NCI-H446 (cell line): ENCODE measurements around the gene GSTM4.

ENCODE experiments used
- DNase-seq, 2 experiments: peaks; one replicate each; lab custom pipeline; 2025; lab: John Stamatoyannopoulos, UW

GSTM4 gene

DNA sequence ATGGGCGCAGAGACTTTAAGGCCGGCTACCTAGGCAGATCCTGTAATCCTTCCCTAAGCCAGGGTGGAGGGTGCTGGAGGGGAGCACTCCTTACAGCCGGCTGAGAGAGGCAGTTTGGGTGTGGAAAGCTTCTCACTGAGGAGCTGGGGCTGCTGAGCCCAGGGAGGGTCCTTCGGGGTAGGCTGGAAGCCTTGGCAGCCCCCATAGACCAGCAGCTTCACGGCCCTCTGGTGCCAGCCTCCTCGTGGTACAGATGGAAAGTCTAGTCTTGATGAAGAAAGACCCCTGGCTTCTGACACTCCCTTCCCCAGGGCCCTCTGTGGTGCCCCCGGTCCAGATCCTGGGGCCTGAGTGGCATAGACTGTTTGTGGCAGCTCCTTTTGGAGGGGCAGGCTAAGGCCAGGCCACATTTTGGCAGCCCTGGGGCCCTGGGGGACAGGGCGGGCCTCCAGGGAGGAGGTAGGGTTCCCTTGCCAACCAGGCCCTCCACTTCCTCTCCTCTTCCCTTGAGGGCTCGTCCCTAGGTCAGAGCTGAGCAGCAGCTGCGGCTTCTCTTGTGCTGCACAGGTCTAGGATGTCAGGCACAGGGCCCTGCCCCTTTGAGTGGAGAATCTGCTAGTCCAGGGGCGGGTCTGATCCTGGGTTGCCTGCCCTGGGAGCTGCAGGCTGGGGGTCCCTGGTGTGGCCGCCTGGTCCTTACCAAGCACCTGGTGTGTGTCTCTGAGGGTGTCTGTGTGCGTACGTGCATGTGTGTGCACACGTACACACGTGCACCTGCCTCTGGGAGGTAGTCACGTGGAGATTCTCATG, 31.5 kb upstream of the GSTM4 start:
- no peak for DNase-seq

DNA sequence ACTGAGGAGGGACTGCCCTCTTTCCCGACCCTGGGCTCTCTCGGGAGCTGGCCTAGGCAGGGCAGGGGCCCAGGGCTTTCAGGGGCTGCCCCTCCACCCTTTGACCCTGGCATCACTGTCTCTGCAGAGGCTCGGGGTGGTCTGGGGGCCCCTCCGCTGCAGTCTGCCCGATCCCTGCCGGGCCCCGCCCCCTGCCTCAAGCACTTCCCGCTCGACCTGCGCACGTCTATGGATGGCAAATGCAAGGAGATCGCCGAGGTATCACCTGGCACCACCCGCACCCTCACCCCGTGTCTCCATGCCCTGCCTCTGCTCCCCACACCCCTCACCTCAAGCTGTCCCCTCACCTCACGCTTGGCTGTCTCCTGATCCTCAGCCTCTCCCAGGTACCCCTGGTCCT, 30.7 kb upstream of the GSTM4 start:
- DNase-seq = no peak

DNA sequence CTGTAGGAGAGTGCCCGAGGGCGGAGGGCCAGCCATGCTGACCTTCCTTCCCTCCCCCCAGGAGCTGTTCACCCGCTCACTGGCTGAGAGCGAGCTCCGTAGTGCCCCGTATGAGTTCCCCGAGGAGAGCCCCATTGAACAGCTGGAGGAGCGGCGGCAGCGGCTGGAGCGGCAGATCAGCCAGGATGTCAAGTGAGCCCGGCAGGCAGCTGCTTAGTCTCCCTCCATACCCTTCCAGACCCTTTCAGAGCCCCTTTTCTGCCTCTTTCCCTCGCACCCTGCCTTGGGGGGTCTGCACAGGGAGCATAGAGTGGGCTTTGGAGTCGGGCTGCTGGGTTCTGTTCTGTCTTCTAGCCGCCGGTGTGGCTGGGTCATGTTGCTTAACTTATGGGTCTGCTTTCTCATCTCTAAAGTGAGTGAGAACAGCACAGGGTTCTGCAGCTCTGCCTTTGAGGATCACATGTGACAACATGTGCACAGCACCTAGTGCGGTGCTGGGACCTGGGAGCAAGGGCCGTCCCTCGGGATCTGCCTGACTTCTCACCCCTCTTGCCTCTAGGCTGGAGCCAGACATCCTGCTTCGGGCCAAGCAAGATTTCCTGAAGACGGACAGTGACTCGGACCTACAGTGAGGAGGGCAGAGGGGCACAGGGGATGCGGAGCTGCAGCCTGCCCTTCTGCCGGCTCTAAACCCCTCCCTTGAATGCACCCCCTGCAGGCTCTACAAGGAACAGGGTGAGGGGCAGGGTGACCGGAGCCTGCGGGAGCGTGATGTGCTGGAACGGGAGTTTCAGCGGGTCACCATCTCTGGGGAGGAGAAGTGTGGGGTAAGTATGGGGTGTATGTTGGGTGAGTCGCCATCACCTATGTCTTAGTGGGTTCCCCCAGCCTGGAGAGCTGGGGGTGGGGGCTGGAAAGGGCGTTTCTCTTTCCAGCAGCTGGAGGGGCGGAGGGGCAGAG, 30.0 kb upstream of the GSTM4 start:
- no peak for DNase-seq

DNA sequence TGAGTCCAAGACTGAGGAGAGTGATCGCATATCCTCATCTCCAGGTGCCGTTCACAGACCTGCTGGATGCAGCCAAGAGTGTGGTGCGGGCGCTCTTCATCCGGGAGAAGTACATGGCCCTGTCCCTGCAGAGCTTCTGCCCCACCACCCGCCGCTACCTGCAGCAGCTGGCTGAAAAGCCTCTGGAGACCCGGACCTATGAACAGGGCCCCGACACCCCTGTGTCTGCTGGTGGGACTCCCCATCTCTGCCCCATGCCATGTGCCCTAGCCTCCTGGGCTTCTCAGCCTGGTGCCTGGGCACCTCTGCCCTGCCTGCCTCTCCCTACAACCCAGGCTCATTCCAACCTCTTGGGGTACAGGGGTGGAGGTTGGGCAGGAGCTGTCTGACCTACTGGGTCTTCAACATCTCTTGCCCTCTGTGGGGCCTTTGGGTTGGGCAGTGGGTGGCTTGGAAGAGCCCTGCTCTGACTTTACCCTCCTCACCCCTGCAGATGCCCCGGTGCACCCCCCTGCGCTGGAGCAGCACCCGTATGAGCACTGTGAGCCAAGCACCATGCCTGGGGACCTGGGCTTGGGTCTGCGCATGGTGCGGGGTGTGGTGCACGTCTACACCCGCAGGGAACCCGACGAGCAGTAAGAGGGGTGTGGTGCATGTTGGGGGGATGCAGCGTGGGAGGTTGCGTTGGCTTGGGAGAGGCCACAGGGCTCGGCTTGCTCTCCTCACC, 29.1 kb upstream of the GSTM4 start:
- DNase-seq = no peak

DNA sequence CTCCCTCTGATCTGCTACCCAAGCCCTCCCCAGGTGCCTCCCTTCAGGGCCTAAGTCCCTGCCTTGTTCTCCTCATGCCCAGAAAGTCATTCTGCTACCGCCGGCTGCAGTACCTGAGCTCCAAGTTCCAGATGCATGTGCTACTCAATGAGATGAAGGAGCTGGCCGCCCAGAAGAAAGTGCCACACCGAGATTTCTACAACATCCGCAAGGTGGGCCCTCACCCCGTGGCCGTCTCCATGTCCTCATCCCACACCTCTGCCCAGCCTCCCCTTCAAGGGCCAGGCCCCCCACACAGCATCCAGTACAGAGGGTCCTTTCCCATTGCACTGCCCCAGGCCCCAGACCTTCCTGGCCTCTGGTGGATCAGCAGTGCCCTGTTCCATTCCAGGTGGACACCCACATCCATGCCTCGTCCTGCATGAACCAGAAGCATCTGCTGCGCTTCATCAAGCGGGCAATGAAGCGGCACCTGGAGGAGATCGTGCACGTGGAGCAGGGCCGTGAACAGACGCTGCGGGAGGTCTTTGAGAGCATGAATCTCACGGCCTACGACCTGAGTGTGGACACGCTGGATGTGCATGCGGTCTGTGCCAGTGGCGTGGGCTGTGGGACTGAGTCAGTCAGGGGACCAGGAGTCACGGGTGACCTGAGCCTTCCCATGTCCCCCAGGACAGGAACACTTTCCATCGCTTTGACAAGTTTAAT, 28.1 kb upstream of the GSTM4 start:
- no peak for DNase-seq

DNA sequence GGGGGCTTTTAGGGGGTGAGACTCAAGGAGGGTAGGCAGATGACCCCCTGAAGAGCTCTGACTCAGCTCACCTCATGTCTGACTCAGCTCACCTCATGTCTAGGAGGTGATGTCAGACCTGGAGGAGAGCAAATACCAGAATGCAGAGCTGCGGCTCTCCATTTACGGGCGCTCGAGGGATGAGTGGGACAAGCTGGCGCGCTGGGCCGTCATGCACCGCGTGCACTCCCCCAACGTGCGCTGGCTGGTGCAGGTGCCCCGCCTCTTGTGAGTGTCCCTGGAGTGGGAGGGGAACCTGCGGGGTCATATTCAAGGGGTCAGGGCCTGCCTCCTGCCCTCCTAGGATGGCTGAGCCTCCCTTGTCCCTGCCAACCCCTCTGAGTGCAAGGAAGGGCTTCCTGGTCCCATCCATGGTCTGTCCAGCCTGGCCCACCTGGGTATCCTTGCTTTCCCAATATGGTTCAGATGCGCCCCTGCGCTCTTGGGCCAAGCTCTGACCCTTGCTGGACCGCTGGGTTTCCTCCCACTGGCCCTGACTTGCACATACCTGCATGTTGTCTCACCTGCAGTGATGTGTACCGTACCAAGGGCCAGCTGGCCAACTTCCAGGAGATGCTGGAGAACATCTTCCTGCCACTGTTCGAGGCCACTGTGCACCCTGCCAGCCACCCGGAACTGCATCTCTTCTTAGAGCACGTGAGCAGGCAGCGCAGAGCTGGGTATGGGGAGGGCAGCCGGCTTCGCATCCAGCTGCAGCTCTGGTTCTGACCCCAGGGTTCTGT, 27.2 kb upstream of the GSTM4 start:
- DNase-seq = no peak

DNA sequence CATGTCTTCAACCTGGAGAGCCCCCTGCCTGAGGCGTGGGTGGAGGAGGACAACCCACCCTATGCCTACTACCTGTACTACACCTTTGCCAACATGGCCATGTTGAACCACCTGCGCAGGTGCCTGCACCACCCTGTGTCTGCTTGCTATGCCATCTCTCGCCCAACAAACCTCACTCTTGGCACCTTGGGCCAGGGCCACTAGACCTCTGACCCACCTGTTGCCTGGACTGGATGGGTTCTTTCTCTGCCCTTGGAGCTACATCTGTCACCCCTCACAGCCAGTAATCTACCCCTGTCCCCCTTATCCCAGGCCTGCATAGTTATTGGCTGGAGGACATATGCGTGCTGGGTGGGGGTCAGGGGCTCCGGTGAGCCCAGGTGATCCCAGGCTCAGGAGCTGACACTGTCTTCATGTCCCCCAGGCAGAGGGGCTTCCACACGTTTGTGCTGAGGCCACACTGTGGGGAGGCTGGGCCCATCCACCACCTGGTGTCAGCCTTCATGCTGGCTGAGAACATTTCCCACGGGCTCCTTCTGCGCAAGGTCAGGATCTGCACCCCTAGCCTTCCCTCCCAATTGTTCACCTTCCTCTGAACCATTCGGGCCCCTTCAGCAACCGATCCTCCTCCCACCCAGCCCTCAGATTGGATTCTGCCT, 26.4 kb upstream of the GSTM4 start:
- no peak for DNase-seq

DNA sequence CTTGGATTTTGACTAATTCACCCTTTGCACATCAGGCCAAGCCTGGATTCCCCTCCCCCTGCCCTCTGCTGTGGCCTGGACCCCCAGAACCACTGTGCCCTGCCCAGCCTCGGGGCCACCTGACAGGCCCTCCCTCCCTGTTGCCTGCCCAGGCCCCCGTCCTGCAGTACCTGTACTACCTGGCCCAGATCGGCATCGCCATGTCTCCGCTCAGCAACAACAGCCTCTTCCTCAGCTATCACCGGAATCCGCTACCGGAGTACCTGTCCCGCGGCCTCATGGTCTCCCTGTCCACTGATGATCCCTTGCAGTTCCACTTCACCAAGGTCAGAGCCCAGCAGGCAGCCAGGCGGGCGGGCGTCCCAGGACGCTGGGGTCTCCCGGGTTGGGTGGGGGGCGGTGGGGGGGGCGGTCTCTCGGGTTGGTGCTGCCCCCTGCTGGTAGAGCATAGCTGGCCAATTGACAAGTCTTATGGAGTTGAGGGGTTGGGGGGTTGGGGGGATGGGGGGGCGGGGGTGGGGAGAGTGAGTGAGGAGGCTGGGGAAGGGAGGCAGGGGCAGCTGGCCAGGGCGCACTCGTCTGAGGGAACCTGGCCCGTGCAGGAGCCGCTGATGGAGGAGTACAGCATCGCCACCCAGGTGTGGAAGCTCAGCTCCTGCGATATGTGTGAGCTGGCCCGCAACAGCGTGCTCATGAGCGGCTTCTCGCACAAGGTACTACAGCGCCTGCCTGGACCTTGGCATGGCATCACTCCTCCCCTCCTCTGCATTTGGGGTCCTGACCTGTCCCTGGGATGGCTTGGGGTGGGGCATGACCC, 25.6 kb upstream of the GSTM4 start:
- DNase-seq = no peak

DNA sequence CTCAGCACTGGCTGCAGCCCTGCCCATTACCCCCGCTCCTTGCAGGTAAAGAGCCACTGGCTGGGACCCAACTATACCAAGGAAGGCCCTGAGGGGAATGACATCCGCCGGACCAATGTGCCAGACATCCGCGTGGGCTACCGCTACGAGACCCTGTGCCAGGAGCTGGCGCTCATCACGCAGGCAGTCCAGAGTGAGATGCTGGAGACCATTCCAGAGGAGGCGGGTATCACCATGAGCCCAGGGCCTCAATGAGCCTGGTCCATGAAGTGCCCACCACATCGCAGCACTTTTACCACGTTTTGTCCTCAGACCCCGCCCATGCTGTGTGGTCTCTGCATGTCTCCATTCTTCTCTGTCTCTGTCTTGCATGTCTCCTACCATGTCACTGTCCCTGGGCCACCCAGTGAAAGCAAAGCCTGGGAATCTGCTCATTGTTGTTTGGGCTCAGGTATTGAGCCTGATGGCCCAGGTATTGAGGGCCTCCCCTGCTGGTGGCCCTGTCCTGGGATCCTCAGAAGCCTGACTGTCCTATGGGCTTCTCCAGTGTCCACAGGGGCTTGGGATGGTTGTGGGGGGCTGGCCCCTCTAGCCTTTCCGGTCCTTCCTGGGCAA, 24.9 kb upstream of the GSTM4 start:
- DNase-seq = no peak

DNA sequence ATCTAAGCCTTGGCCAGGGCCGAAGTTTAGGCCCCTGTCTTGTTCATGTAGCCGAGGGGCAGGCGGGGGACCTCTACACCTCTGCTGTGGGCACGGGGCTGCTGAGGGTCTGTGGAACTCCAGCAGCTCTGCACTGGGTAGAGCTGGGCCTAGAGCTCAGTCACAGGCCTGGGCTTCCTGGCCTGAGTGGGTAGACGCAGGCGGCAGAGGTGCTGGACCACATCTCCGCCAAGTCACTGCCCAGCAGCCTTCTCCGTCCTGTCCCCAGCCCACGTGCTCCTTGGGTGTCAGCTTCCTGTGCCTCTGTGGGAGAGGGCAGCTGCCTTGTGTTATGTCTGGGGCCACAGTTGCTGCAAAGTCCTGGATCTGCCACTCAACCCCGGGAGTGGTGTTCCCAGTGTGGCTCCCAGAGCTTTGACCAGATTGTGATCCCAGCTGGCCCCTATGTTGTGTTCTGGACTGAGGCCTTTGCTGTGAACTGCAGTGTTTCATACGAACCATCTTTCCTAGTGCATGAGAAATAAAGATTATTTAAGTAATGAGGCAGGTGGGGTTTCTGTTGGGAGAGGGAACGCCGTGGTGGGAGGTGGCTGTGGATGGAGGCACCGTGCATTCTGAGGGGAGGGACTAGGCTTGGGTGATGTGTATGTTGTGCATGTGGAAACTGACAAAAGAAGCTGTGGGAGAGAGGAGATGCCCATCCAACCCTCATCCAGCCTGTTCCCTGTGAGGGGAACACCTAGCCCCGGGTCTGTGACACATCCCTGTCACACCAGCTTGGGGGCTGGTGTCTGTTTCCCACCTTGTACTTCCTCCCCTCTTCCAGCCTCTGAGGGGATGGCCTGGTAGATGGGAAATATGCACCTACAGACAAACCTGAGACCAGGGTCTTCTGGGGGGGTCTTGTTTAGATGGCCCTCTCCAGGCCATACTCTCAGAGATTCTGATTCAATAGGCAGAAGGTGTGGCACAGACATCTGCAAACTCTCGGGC, 24.1 kb upstream of the GSTM4 start:
- DNase-seq = no peak

DNA sequence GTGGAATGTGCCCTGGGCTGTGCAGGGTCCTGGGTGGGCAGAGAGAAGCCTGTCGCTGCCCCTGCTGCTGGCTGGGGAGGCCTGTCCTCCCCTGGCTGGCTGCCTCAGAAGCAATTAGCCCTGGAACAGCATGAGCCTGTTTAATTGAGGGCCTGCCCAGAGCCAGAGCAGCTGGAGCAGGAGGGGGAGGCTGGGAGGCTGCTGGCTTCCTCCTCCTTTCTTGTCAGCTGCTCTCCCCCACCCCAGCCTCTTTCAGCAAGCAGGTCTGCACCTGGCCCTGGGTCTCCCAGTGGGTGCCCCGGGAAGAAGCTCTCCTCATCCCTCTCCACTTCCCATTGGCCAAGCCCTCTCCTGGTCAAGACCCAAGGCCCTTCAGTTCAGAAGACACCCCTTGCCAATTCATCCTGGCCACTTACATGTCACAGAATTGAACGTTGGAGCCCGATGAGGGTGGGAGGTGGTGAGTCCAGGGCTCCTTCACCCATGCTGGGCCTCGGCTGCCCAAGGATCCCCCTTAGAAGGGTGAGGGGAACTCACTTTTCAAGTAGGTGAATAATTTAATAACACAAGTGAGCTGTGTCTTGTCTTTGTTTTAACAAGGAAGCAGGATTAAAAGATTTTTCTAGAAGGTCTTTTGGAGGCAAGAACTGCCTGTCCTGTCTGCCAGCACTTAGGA, 23.1 kb upstream of the GSTM4 start:
- peak; percentile 78 to 89 for DNase-seq

DNA sequence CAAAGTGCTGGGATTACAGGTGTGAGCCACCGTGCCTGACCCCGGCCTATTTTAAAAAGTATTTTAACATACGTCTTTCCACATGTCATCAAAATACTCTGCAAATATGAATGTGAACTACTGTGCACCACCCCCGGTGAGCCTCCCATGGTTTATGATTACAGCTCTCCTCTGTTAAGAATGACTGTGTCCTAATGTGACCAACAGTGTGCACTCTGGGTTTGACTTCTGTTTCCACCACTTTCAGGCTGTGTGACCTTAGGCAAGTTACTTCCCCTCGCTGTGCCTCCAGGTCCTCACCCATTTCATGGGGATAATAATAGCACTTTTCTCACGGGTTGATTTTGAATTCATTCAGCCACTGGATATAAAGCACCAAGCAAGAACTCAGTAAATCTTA, 21.6 kb upstream of the GSTM4 start:
- no peak for DNase-seq

DNA sequence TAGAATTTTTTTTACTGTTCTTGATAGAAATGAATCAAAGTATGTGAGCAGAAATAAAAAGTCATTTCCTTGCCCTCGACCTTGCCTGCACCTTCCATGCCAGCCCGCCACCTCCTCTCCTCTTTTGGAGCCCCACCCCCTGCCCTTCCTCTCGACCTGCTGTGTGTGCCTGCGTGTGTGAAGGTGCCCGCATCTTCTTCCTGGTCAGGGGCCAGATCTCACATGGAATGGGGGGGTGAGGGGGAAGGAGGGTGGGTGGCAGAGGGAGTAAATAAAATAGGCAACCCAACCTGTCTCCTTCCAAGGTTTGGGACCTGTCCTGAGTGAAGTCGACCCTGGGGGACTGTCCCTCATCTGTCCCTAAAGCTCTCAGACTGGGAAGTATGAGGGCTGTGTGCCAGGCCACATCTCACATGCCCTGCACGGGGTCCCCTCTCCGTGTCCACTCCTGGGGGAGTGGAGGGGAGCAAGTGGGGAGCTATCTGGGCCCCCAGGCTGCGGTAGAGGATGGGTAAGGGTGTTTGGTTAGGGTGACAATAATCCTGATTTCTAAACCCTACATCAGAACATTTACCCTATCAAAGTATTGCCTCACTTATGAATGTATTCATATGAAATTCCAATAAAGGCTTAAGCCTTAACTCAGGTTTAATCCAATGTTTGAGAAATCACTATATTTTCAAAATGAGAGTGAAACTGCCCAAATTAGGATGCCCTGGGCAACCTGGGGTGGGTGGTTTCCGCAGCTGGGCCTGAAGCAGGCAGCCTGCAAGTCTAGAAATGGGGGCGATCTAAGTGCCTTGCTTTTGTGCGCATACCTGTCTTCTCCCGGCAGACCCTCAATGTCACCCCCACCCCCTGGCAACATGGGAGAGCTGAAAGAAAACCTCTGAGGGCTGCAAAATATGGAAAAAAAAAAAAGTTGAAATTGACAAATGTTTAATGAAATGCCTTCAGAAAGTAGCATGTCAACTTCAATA, 20.8 kb upstream of the GSTM4 start:
- DNase-seq = no peak

DNA sequence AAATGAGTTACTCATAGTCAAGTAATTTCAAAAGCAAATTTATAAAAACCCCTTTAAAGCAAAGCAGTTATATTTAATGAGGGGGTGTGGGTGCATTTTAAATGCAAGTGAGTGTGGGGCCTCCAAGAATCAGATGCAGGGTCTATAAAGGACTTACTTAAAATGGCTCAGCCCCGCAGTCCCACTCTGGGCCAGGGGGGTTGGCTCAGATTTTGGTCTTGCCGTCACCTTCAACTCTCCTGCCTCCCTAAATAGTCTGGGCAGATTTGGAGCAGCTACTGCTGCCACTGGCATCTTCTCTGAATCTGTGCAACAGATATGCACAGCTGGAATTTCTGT, 20.1 kb upstream of the GSTM4 start:
- DNase-seq = no peak

DNA sequence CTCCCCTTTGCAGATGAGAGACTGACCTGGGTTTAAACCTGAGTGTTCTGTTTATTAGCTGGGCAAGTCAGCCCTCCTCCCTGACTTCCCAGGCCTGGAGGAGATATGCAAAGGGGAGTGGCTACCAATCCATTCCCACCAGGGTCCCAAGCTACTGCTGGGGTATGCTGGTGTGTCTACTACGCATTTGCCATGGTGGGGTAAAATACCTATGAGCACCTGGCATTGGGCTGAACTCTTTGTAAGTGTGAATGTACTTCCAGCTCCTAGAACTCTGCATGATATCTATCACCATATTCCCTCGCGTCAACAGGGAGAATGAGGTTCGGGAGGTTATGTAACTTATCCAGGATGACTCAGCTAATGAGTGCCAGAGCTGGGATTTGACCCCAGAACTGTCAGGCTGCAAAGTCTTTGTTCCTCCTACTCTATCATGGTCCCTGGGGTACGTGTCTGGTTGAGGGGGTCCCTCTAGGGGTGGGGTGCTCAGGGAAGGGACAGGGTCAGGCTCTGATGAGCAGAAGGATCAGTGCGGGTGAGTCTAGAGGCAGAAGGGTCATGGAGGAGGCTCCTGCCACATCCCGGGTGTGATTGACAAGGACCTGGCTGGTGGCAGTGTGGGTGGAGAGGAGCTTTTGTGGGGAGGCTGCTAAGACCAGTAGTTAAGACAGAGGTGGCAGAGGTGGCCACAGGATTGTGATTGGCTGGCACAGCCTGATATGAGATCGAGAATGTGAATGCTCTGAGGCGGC, 19.5 kb upstream of the GSTM4 start:
- no peak for DNase-seq
